Measurements from ENCODE around the gene PLD2. TPM values are rescaled to one million over a fixed set of nuclear protein-coding genes. Genes with fewer than 3 reads are reported as not detected.

Gene PLD2
- total RNA-seq, 1 donor from 2014 or later: 61.4 TPM

GRCh38 chr17:4838309-4838785 is 31.4 kb downstream of the PLD2 start:
- Mint-ChIP-seq H3K27me3 (ENCODE audit: unreplicated experiment) (no peaks in the 10 kb centered on the region), H3K4me1 (ENCODE audit: low read depth, unreplicated experiment) (peaks cover 39% of the 10 kb centered on the region), H3K27ac (ENCODE audit: unreplicated experiment) (no peak overlapping the region), H3K4me3 (ENCODE audit: unreplicated experiment) (no peak overlapping the region), H3K9me3 (ENCODE audit: unreplicated experiment) (peaks cover 10% of the 10 kb centered on the region), H3K36me3 (ENCODE audit: unreplicated experiment) (peaks cover 5% of the 10 kb centered on the region)
- TF ChIP-seq CTCF (IDR thresholded peaks at IDR 0.05; ENCODE audit: partially characterized antibody, unreplicated experiment): no peak
- no peak for DNase-seq

- Mint-ChIP-seq H3K9me3 (ENCODE audit: unreplicated experiment) (peaks cover 7% of the 10 kb centered on the region), H3K36me3 (ENCODE audit: unreplicated experiment) (peaks cover 5% of the 10 kb centered on the region), H3K4me1 (ENCODE audit: low read depth, unreplicated experiment) (peaks cover 36% of the 10 kb centered on the region), H3K4me3 (ENCODE audit: unreplicated experiment) (no peak overlapping the region), H3K27me3 (ENCODE audit: unreplicated experiment) (no peaks in the 10 kb centered on the region), H3K27ac (ENCODE audit: unreplicated experiment) (no peak overlapping the region)
- TF ChIP-seq CTCF (IDR thresholded peaks at IDR 0.05; ENCODE audit: partially characterized antibody, unreplicated experiment): no peak
- DNase-seq: no peak
These were observed 32.3 kb downstream of the PLD2 start for GRCh38 chr17:4839221-4839620.

- H3K4me3 Mint-ChIP-seq (ENCODE audit: unreplicated experiment): no peak overlapping the region
- DNase-seq: no peak
- no peaks in the 10 kb centered on the region for H3K36me3 Mint-ChIP-seq (ENCODE audit: unreplicated experiment)
- no peak for TF ChIP-seq CTCF (IDR thresholded peaks at IDR 0.05; ENCODE audit: partially characterized antibody, unreplicated experiment)
- H3K27ac Mint-ChIP-seq (ENCODE audit: unreplicated experiment): no peak overlapping the region
- H3K4me1 Mint-ChIP-seq (ENCODE audit: low read depth, unreplicated experiment): peaks cover 29% of the 10 kb centered on the region
- no peaks in the 10 kb centered on the region for H3K27me3 Mint-ChIP-seq (ENCODE audit: unreplicated experiment)
- H3K9me3 Mint-ChIP-seq (ENCODE audit: unreplicated experiment): peaks cover 9% of the 10 kb centered on the region
These were observed 33.3 kb downstream of the PLD2 start for GRCh38 chr17:4839965-4840892.

GRCh38 chr17:4840893-4841242 is 33.9 kb downstream of the PLD2 start:
- no peaks in the 10 kb centered on the region for H3K27me3 Mint-ChIP-seq (ENCODE audit: unreplicated experiment)
- peaks cover 25% of the 10 kb centered on the region for H3K4me1 Mint-ChIP-seq (ENCODE audit: low read depth, unreplicated experiment)
- no peak overlapping the region for H3K27ac Mint-ChIP-seq (ENCODE audit: unreplicated experiment)
- no peak for DNase-seq
- peaks cover 9% of the 10 kb centered on the region for H3K9me3 Mint-ChIP-seq (ENCODE audit: unreplicated experiment)
- TF ChIP-seq CTCF (IDR thresholded peaks at IDR 0.05; ENCODE audit: partially characterized antibody, unreplicated experiment): no peak
- no peaks in the 10 kb centered on the region for H3K36me3 Mint-ChIP-seq (ENCODE audit: unreplicated experiment)
- no peak overlapping the region for H3K4me3 Mint-ChIP-seq (ENCODE audit: unreplicated experiment)

- Mint-ChIP-seq H3K27ac (ENCODE audit: unreplicated experiment) (no peak overlapping the region), H3K4me3 (ENCODE audit: unreplicated experiment) (no peak overlapping the region), H3K36me3 (ENCODE audit: unreplicated experiment) (no peaks in the 10 kb centered on the region), H3K27me3 (ENCODE audit: unreplicated experiment) (no peaks in the 10 kb centered on the region), H3K9me3 (ENCODE audit: unreplicated experiment) (peaks cover 9% of the 10 kb centered on the region), H3K4me1 (ENCODE audit: low read depth, unreplicated experiment) (peaks cover 19% of the 10 kb centered on the region)
- no peak for TF ChIP-seq CTCF (IDR thresholded peaks at IDR 0.05; ENCODE audit: partially characterized antibody, unreplicated experiment)
- DNase-seq: no peak
These were observed 35.4 kb downstream of the PLD2 start for GRCh38 chr17:4842376-4842775.
